CD4-positive, alpha-beta memory T cell (primary cell): ENCODE data around the gene CLEC10A. TPM values are rescaled to one million over a fixed set of nuclear protein-coding genes. Genes with fewer than 3 reads are reported as not detected.
"Not testable (repeated sequence)": the region's sequence is repeated elsewhere in the genome, so short reads cannot be mapped to it uniquely, and the experiment has no call there.

Experiments used
- CTCF ChIA-PET: fragments of 350-600 bp; sonication (Branson Sonifier 250); formaldehyde crosslinking; loops from one replicate; lab custom pipeline; 2021; ENCODE audit warnings: inconsistent platforms; ENCODE audit not compliant: partially characterized antibody; lab: Charles Lee
- POLR2A ChIA-PET: fragments of 350-600 bp; sonication (Branson Sonifier 250); formaldehyde crosslinking; loops from one replicate; lab custom pipeline; 2021; ENCODE audit not compliant: partially characterized antibody; lab: Charles Lee
- DNase-seq, 5 donors: peaks; one replicate each; pipeline versions ENCODE4 v3.0.0 to v3.0.0-alpha.2; 2020 to 2022; ENCODE audit warnings: mixed read lengths in 1 of 5
- H3K27ac ChIP-seq: one replicate; pipeline ENCODE4 v1.7.0; 2013; ENCODE audit warnings: low read depth, low read length
- H3K27me3 ChIP-seq: 2 replicates; pipeline ENCODE4 v1.7.0; 2013; ENCODE audit warnings: mild to moderate bottlenecking, low read length, moderate library complexity; ENCODE audit not compliant: insufficient read depth
- H3K36me3 ChIP-seq: 2 replicates; pipeline ENCODE4 v1.7.0; 2013; ENCODE audit warnings: mild to moderate bottlenecking, low read length, moderate library complexity; ENCODE audit not compliant: insufficient read depth
- H3K4me1 ChIP-seq: 2 replicates; pipeline ENCODE4 v1.7.0; 2013; ENCODE audit warnings: mild to moderate bottlenecking, low read length, moderate library complexity; ENCODE audit not compliant: insufficient read depth
- H3K4me3 ChIP-seq, 2 donors: one replicate each; pipeline ENCODE4 v1.7.0; 2013; ENCODE audit warnings: low read length in 2 of 2, mild to moderate bottlenecking in 1 of 2
- H3K9me3 ChIP-seq, 2 donors: one replicate each; pipeline ENCODE4 v1.7.0; 2013; ENCODE audit warnings: low read length in 2 of 2, control low read depth in 1 of 2; ENCODE audit not compliant: control insufficient read depth in 1 of 2
- H3K27ac Mint-ChIP-seq, 7 donors: one replicate each; pipeline ENCODE4 v1.8.0; 2020 to 2021; ENCODE audit warnings: mixed read lengths in 7 of 7, mild to moderate bottlenecking in 6 of 7, inconsistent platforms in 3 of 7, moderate library complexity in 3 of 7
- H3K27me3 Mint-ChIP-seq, 2 donors: one replicate each; pipeline ENCODE4 v1.8.0; 2020 to 2021; ENCODE audit warnings: mixed read lengths in 2 of 2
- H3K36me3 Mint-ChIP-seq, 2 donors: one replicate each; pipeline ENCODE4 v1.8.0; 2020 to 2021; ENCODE audit warnings: mixed read lengths in 2 of 2, inconsistent platforms in 1 of 2, mild to moderate bottlenecking in 1 of 2
- H3K4me1 Mint-ChIP-seq, 4 donors: one replicate each; pipeline ENCODE4 v1.8.0; 2020 to 2021; ENCODE audit warnings: mixed read lengths in 4 of 4, mild to moderate bottlenecking in 1 of 4
- H3K4me3 Mint-ChIP-seq, 8 donors: one replicate each; pipeline ENCODE4 v1.8.0; 2020 to 2021; ENCODE audit warnings: mixed read lengths in 8 of 8, mild to moderate bottlenecking in 7 of 8, moderate library complexity in 6 of 8, inconsistent platforms in 3 of 8
- H3K9me3 Mint-ChIP-seq, 8 donors: one replicate each; pipeline ENCODE4 v1.8.0; 2020 to 2021; ENCODE audit warnings: mixed read lengths in 8 of 8, mild to moderate bottlenecking in 5 of 8, inconsistent platforms in 3 of 8, moderate library complexity in 1 of 8
- intact Hi-C: fragments of 100-400 bp; cut with micrococcal nuclease; formaldehyde crosslinking; loops from one replicate; pipeline ENCODE4 v1.15.1; 2023
- polyA plus RNA-seq, 2 donors: library from polyadenylated mRNA; unstranded; fragments of 300-500 nt; fragmentation: Illumina TruSeq; gene quantifications; one replicate each; pipeline ENCODE4 v1.2.3, GENCODE V29; 2021
- total RNA-seq, 2 experiments: library from RNA; stranded (reverse); gene quantifications; one replicate each; pipeline ENCODE4 v1.2.3, GENCODE V29; 2021

The CLEC10A gene
- total and polyA plus RNA-seq, 4 experiments from 2014 or later, result 1.4 TPM; not detected in 2

DNA sequence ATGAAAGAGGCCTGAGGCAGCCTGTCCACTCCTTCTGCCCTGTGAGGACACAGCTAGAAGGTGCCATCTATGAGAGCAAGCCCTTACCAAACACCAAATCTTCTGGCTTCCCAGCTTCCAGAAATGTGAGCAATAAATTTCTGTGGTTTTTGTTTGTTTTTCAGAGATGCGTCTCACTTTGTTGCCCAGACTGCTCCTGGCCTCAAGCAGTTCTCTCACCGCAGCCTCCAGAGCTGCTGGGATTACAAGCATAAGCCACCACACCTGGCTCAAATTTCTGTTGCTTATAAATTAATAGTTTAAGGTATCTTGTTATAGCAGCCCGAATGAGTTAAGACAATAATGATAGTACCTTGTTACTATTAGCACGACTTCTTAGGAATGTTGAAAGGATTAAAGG is 23.7 kb downstream of the CLEC10A start:
- Histone ChIP-seq H3K4me1 (no peaks in the 10 kb centered on the region), H3K4me3 (no peak overlapping the region), H3K9me3 (no peaks in the 10 kb centered on the region), H3K27ac (no peak overlapping the region), H3K27me3 (no peaks in the 10 kb centered on the region), H3K36me3 (no peaks in the 10 kb centered on the region)
- Mint-ChIP-seq H3K27me3 (peaks cover 0 to 2% of the 10 kb centered on the region in 2 donors), H3K27ac (no peak overlapping the region), H3K9me3 (peaks cover 0 to 2% (median 0%) of the 10 kb centered on the region in 8 donors), H3K36me3 (no peaks in the 10 kb centered on the region), H3K4me1 (peaks cover 1 to 5% (median 3%) of the 10 kb centered on the region in 4 donors), H3K4me3 (no peak overlapping the region)
- ChIA-PET CTCF (interaction anchor here (0.9 to 2.0 kb wide), 2 partner anchors 81 to 121 kb away, joined by 4 read pairs; no protein-coding TSS in a partner anchor), POLR2A (no interaction called here)
- intact Hi-C loops, result no loop called here
- DNase-seq, result no peak

DNA sequence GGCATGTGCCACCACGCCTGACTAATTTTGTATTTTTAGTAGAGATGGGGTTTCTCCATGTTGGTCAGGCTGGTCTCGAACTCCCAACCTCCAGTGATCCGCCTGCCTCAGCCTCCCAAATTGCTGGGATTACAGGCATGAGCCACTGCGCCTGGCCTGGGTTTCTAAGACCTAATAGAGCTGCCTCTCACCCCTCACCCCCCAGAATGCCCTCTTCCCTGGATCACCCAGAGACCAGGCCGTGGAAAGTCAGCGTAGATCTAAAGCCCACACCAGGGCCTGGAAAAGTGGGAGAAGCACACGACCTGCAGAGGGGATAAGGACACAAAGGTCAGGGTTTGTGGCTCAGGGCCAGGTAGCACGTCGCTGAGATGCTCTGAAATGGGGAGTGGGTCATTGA is 29.5 kb downstream of the CLEC10A start:
- H3K9me3 Mint-ChIP-seq, DNase-seq, H3K4me3 Mint-ChIP-seq, intact Hi-C loops, H3K36me3 ChIP-seq, POLR2A ChIA-PET, H3K36me3 Mint-ChIP-seq, H3K27me3 ChIP-seq, H3K27ac ChIP-seq, H3K9me3 ChIP-seq, H3K4me3 ChIP-seq, H3K27me3 Mint-ChIP-seq: not testable (repeated sequence)
- H3K4me1 Mint-ChIP-seq, result peaks cover 12 to 26% (median 16%) of the 10 kb centered on the region in 4 donors
- CTCF ChIA-PET, result interaction anchor here (0.9 to 15.5 kb wide), 3 partner anchors 78 to 127 kb away, joined by 5 to 430 read pairs (median 7); no protein-coding TSS in a partner anchor
- peak overlapping the region in 1 of 7 donors; percentile 25 for H3K27ac Mint-ChIP-seq
- H3K4me1 ChIP-seq, result peaks cover 20% of the 10 kb centered on the region

DNA sequence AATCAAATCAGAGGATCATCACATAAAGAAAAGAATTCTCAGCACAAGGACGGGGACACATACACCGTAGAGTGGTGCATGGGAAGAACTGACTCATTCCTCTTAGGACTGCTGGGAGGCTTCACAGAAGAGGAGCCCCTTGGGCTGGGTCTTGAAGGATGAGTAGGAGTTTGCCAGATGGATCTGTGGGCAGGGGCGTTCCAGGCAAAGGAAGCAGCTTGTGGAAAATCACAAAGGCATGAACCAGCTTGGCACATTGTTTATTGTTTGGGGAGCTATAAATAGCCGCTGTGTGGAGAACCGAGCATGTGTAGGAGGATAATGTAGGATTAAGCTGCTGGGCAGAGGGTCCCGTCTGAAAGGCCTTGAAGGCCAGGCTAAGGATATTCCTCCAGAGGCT is 31.1 kb downstream of the CLEC10A start:
- no peak overlapping the region for H3K4me3 Mint-ChIP-seq
- H3K36me3 Mint-ChIP-seq, result no peaks in the 10 kb centered on the region
- Histone ChIP-seq H3K36me3 (no peaks in the 10 kb centered on the region), H3K9me3 (no peaks in the 10 kb centered on the region), H3K4me1 (peaks cover 25% of the 10 kb centered on the region), H3K4me3 (no peak overlapping the region), H3K27ac (no peak overlapping the region), H3K27me3 (no peaks in the 10 kb centered on the region)
- H3K9me3 Mint-ChIP-seq, result peaks cover 0 to under 1% (median 0%) of the 10 kb centered on the region in 8 donors
- peaks cover 12 to 34% (median 17%) of the 10 kb centered on the region in 4 donors for H3K4me1 Mint-ChIP-seq
- intact Hi-C loops, result loop anchor here (5.0 kb wide), 4 partner anchors 203 to 638 kb away; partner anchors contain the start of genes CTDNEP1, ELP5, SLC2A4 and TP53
- peaks cover 0 to 2% of the 10 kb centered on the region in 2 donors for H3K27me3 Mint-ChIP-seq
- H3K27ac Mint-ChIP-seq, result peak overlapping the region in 4 of 7 donors; percentile 11 to 70 (median 33)
- no peak for DNase-seq
- POLR2A ChIA-PET, result interaction anchor here (1.2 kb wide), 1 partner anchor 84 kb away, joined by 6 read pairs; no protein-coding TSS in a partner anchor
- CTCF ChIA-PET, result interaction anchor here (1.2 to 15.5 kb wide), 3 partner anchors 89 to 247 kb away, joined by 6 to 430 read pairs (median 7); no protein-coding TSS in a partner anchor

DNA sequence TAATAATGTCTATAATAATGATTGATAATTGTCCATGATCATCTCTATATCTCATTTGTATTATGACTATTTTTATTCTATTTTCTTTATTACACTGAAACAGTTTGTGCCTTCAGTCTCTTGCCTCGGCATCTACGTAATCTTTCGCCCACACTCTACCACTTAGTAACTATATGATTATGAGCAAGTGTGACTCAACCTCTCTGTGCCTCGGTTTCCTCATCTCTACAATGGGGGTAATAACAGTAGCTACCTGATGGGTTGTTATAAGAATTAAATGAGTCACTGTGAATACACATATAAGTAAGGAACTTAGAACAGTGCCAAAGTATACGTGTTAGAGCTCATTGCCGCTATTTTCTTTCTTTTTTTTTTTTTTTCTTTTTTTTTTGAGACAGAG is 32.5 kb downstream of the CLEC10A start:
- H3K4me3 Mint-ChIP-seq, result peak overlapping the region in 7 of 8 donors; percentile 68 to 94 (median 90)
- no peaks in the 10 kb centered on the region for H3K9me3 Mint-ChIP-seq
- H3K36me3 ChIP-seq, result no peaks in the 10 kb centered on the region
- peaks cover 39% of the 10 kb centered on the region for H3K4me1 ChIP-seq
- DNase-seq, result no peak
- intact Hi-C loops, result loop anchor here (2.0 to 5.0 kb wide), 6 partner anchors 167 to 640 kb away; partner anchors contain the start of genes CTDNEP1, ELP5, SLC2A4 and TP53
- H3K4me1 Mint-ChIP-seq, result peaks cover 13 to 44% (median 21%) of the 10 kb centered on the region in 4 donors
- peak overlapping the region; percentile 49 to 98 (median 94) for H3K27ac Mint-ChIP-seq
- H3K36me3 Mint-ChIP-seq, result no peaks in the 10 kb centered on the region
- H3K9me3 ChIP-seq, result no peaks in the 10 kb centered on the region
- H3K27me3 ChIP-seq, result no peaks in the 10 kb centered on the region
- H3K27me3 Mint-ChIP-seq, result peaks cover 0 to 2% of the 10 kb centered on the region in 2 donors
- CTCF ChIA-PET, result interaction anchor here (0.6 to 15.5 kb wide), 5 partner anchors 41 to 1078 kb away, joined by 3 to 430 read pairs (median 3); partner anchors contain the start of genes ACADVL and DLG4
- POLR2A ChIA-PET, result interaction anchor here (0.9 to 5.1 kb wide), 5 partner anchors 11 to 167 kb away, joined by 3 to 95 read pairs (median 10); partner anchors contain the start of genes RNASEK and SLC16A13
- H3K4me3 ChIP-seq, result peak overlapping the region in 1 of 2 donors; percentile 67
- H3K27ac ChIP-seq, result no peak overlapping the region

DNA sequence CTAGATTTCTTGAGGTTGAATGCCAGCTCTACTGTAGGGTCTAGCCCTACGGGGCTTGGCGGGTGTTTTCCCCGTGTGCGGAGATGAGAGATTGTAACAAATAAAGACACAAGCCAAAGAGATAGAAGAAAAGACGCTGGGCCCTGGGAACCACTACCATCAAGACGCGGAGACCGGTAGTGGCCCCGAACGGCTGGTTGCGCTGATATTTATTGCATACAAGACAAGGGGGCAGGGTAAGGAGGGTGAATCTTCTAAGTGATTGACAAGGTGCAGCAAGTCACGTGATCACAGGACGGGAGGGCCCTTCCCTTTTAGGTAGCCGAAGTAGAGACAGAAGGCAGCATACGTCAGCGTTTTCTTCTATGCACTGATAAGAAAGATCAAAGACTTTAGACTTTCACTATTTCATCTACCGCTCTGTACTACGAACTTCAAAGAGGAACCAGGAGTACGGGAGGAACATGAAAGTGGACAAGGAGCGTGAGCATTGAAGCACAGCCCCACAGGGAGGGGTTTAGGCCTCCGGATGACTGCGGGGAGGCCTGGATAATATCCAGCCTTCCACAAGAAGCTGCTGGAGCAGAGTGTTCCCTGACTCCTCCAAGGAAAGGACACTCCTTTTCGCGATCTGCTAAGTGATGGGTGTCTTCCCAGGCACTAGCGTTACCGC is 33.2 kb downstream of the CLEC10A start:
- not testable (repeated sequence) for H3K36me3 Mint-ChIP-seq, H3K27me3 Mint-ChIP-seq, H3K27me3 ChIP-seq, H3K9me3 ChIP-seq, H3K9me3 Mint-ChIP-seq, H3K36me3 ChIP-seq
- ChIA-PET CTCF (interaction anchor here (0.6 to 15.5 kb wide), 27 partner anchors 8 to 640 kb away, joined by 3 to 430 read pairs (median 6); partner anchors contain the start of genes ACADVL, ACAP1, ASGR1 and DLG4), POLR2A (interaction anchor here (0.8 to 5.1 kb wide), 23 partner anchors 11 to 640 kb away, joined by 3 to 95 read pairs (median 6); partner anchors contain the start of genes ACADVL, ACAP1, DLG4 and GABARAP)
- Histone ChIP-seq H3K27ac (peak overlapping the region; percentile 76), H3K4me1 (peaks cover 46% of the 10 kb centered on the region), H3K4me3 (peak overlapping the region; percentile 67 to 84)
- peak overlapping the region; percentile 83 to 94 (median 90) for H3K4me3 Mint-ChIP-seq
- H3K4me1 Mint-ChIP-seq, result peaks cover 15 to 48% (median 23%) of the 10 kb centered on the region in 4 donors
- peak; percentile 78 to 96 (median 86) for DNase-seq
- intact Hi-C loops, result loop anchor here (1.0 to 5.0 kb wide), 9 partner anchors 89 to 640 kb away; partner anchors contain the start of genes CTDNEP1, ELP5, KCTD11 and SLC2A4
- H3K27ac Mint-ChIP-seq, result peak overlapping the region; percentile 88 to 98 (median 95)

DNA sequence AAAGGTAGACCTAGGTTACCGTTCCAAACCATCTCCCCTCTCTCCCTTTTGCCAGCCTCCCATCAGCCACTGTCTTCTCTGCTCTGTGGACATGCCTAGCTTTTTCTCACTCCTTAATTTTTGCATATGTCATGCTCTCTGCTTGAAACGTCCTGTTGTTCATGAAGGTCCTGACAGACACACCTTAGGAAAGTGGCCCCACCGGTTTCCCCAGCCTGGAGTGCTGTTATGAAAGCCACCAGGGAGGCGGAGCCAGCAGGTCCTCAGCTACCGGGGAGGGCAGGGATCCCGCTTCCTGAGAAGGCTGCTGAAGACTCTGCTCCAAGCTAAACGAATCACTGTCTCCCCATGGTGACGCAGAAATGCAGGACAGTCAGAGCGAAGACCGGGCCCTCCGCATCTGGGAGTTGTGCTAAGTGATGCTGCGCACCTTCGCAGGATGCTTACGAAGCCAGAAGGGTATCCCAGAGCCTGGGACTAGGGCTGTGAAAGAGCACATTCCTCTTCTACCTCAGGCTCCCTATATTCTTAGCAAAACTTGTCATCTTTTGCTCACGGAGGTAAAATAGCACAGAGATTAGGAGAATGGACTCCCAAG is 33.8 kb downstream of the CLEC10A start:
- H3K4me1 ChIP-seq, result peaks cover 47% of the 10 kb centered on the region
- ChIA-PET CTCF (interaction anchor here (0.6 to 15.5 kb wide), 37 partner anchors 9 to 641 kb away, joined by 3 to 430 read pairs (median 5); partner anchors contain the start of genes ACADVL, ACAP1, ASGR1 and CTDNEP1), POLR2A (interaction anchor here (0.8 to 5.1 kb wide), 37 partner anchors 10 to 641 kb away, joined by 3 to 95 read pairs (median 5); partner anchors contain the start of genes ACADVL, ACAP1, CTDNEP1 and DLG4)
- H3K9me3 ChIP-seq, result no peaks in the 10 kb centered on the region
- H3K27ac Mint-ChIP-seq, result peak overlapping the region; percentile 88 to 98 (median 95)
- intact Hi-C loops, result loop anchor here (1.0 to 5.0 kb wide), 9 partner anchors 90 to 641 kb away; partner anchors contain the start of genes CTDNEP1, ELP5, KCTD11 and SLC2A4
- H3K36me3 Mint-ChIP-seq, result no peaks in the 10 kb centered on the region
- H3K27me3 ChIP-seq, result no peaks in the 10 kb centered on the region
- H3K27me3 Mint-ChIP-seq, result peaks cover 2% of the 10 kb centered on the region in 2 donors
- peak overlapping the region; percentile 76 for H3K27ac ChIP-seq
- H3K9me3 Mint-ChIP-seq, result no peaks in the 10 kb centered on the region
- H3K36me3 ChIP-seq, result no peaks in the 10 kb centered on the region
- H3K4me1 Mint-ChIP-seq, result peaks cover 15 to 53% (median 26%) of the 10 kb centered on the region in 4 donors
- peak overlapping the region; percentile 83 to 94 (median 90) for H3K4me3 Mint-ChIP-seq
- DNase-seq, result peak in 1 of 5 donors; percentile 44
- peak overlapping the region; percentile 67 to 84 for H3K4me3 ChIP-seq
